HG03521 (cell line): ENCODE data around the gene ASTE1.
"Not testable (repeated sequence)": the region's sequence is repeated elsewhere in the genome, so short reads cannot be mapped to it uniquely, and the experiment has no call there.

Source experiments
- ATAC-seq: cut with Tn5 transposase; IDR thresholded peaks from one replicate; pipeline ENCODE4 v1.9.1; 2021; ENCODE audit warnings: mild to moderate bottlenecking, moderate library complexity; ENCODE audit not compliant: unreplicated experiment

The ASTE1 gene

GRCh38 chr3:131026321-131027151, at the start of gene ASTE1, which contains the start of gene NEK11:
ASTE1 (minus strand) TSS chr3:131026825; CDS start chr3:131025306, 1,519 bp downstream.
NEK11 (plus strand) TSS chr3:131026877; CDS start chr3:131029709, 2,832 bp downstream.
- ATAC-seq = peak; percentile 99

GRCh38 chr3:131075632-131076328, 49.2 kb upstream of the ASTE1 start:
- no peak for ATAC-seq

GRCh38 chr3:131072845-131073244, 46.2 kb upstream of the ASTE1 start:
- ATAC-seq = no peak

GRCh38 chr3:131072099-131072559, 45.5 kb upstream of the ASTE1 start:
- no peak for ATAC-seq

- ATAC-seq = no peak
Observed at GRCh38 chr3:131067983-131068382, 41.4 kb upstream of the ASTE1 start.

GRCh38 chr3:131053043-131053859, 26.6 kb upstream of the ASTE1 start:
- no peak for ATAC-seq

GRCh38 chr3:131050001-131050400, 23.4 kb upstream of the ASTE1 start:
- ATAC-seq = no peak

GRCh38 chr3:131048030-131048429, 21.4 kb upstream of the ASTE1 start:
- no peak for ATAC-seq

- ATAC-seq = no peak
Observed at GRCh38 chr3:131047582-131047981, 21.0 kb upstream of the ASTE1 start.

- not testable (repeated sequence) for ATAC-seq
Observed at GRCh38 chr3:131042271-131042985, 15.8 kb upstream of the ASTE1 start.

- no peak for ATAC-seq
Observed at GRCh38 chr3:131038326-131038725, 11.7 kb upstream of the ASTE1 start.

- no peak for ATAC-seq
Observed at GRCh38 chr3:131036986-131037385, 10.4 kb upstream of the ASTE1 start.

GRCh38 chr3:131036200-131036816, 9.7 kb upstream of the ASTE1 start:
- no peak for ATAC-seq

- ATAC-seq = no peak
Observed at GRCh38 chr3:131033480-131034080, 7.0 kb upstream of the ASTE1 start.

GRCh38 chr3:131031660-131032059, 5.0 kb upstream of the ASTE1 start:
- ATAC-seq = no peak

- no peak for ATAC-seq
Observed at GRCh38 chr3:131028844-131029243, 2.2 kb upstream of the ASTE1 start.

- no peak for ATAC-seq
Observed at GRCh38 chr3:131025539-131025938, 1.1 kb downstream of the ASTE1 start.

- no peak for ATAC-seq
Observed at GRCh38 chr3:131020122-131020693, 6.4 kb downstream of the ASTE1 start.

GRCh38 chr3:131018970-131019369, 7.7 kb downstream of the ASTE1 start:
- no peak for ATAC-seq
